Tongue (tissue), 2 donors: ENCODE data around the gene ARL14EP. TPM values are rescaled to one million over a fixed set of nuclear protein-coding genes. Genes with fewer than 3 reads are reported as not detected.

ENCODE experiments used
- DNase-seq: peaks from one replicate; pipeline ENCODE4 v3.0.0-alpha.2; 2015
- total RNA-seq: library from RNA; depleted of rRNA; stranded (reverse); fragments of >200 nt; gene quantifications from one replicate; pipeline ENCODE4 v1.2.3, GENCODE V29; 2014

The ARL14EP gene
- total RNA-seq, 1 donor from 2014 or later = 36.4 TPM

DNA sequence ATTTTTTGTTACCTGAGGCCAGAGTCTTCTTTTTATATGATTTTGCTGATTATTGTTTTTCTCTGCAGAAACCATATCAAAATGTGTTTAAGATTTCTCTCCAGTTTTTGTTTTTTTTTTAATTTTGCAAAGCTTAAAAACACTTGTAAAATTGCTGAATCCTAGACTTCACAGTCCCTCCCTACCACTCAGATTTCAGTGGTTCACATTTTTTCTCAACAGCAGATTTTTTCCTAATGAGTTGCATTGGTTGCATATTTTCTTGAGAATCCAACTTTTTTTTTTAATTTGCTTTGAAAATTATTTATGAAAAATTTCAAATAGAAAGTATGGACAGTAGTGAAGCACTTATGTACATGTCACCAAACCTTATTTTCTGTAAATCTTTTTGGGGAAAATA is 5.8 kb downstream of the ARL14EP start:
- no peak for DNase-seq

- no peak for DNase-seq
These were observed 6.4 kb downstream of the ARL14EP start for GRCh38 chr11:30329150-30329940.

DNA sequence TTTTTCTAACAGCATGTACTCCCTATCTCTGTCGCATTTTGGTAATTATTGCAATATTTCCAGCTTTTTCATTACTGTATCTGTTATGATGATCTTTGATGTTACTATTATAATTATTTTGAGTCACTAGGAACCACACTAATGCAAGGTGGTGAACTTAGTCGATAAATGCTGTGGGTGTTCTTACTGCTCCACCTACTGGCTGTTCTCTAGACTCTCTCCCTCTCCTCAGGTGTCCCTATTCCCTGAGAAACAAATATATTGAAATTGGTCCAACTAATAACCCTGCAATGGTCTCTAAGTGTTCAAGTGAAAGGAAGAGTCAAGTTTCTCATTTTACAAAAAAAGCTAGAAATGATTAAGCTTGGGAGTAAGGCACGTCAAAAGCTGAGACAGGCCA is 10.5 kb downstream of the ARL14EP start:
- DNase-seq = no peak

- no peak for DNase-seq
These were observed 19.8 kb downstream of the ARL14EP start for GRCh38 chr11:30342736-30343166.

- DNase-seq = no peak
These were observed 21.2 kb downstream of the ARL14EP start for GRCh38 chr11:30344085-30344484.

DNA sequence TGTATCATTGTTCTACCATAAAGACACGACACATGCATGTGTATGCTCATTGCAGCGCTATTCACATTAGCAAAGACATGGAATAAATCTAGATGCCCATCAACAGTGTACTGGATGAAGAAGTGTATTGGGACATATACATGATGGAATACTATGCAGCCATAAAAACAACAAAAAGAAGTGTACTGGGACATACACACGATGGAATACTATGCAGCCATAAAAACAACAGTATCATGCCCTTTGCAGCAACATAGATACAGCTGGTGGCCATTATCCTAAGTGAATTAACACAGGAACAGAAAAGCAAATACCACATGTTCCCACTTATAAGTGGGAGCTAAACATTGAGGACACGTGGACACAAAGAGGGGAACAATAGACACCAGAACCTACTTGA is 22.7 kb downstream of the ARL14EP start:
- DNase-seq = no peak

GRCh38 chr11:30346068-30346688 is 23.3 kb downstream of the ARL14EP start:
- peak; percentile 90 for DNase-seq

- no peak for DNase-seq
These were observed 25.1 kb downstream of the ARL14EP start for GRCh38 chr11:30348035-30348434.

DNA sequence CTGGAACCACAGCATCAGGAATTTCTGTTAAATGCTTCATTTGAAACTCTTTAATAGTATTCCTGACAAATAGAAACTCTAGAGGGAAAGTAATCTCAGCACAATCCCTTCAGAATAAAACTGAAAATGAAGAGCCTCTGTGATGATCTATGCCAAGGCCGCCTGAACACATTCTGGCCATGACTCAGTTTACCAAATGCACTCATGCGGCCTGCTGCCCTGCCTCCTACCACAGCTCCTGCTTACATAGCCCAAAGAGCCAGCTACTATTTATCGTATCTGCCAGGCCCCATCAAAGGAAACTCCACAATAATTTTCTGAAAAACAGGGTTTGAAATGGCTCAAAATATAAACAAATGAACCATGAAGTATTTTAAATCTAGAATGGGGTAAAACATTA is 27.0 kb downstream of the ARL14EP start:
- DNase-seq = no peak

DNA sequence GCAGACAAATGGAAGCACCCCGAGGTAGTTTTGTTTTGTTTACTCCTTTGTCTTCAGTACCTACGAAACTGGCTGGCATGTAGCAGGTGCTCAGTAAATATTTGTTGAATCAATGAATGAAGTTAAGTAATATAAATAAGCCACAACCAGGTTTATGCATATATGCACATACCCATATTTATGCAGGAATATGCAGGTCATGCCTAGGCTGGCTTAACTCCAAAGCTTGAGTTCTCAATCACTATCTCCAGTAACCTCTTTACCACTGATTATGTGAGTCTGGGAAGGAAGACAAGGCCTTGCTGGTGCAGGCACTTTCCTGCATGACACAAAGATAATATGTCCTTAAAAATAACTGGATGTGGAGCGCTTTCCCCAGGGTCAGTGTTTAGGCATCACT is 27.5 kb downstream of the ARL14EP start:
- DNase-seq = no peak

DNA sequence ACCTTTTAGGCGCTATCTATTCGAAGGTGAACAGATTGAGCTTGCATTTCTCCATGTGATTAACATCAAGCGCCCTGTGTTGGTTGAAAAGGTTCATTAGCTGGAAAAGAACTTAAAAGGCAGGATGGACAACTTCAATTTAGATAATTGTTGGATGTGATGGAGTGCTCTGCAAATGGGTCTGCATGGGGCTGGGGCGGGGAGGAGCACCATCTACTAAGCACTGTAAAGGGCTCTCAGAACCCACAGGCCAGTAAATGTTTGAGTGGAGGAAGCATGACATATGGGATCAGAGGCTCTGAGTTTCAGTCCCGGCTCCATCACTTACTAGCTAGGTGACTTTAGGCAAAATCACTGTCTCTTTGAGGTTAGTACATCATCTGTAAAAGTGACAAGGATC is 28.2 kb downstream of the ARL14EP start:
- DNase-seq = no peak

DNA sequence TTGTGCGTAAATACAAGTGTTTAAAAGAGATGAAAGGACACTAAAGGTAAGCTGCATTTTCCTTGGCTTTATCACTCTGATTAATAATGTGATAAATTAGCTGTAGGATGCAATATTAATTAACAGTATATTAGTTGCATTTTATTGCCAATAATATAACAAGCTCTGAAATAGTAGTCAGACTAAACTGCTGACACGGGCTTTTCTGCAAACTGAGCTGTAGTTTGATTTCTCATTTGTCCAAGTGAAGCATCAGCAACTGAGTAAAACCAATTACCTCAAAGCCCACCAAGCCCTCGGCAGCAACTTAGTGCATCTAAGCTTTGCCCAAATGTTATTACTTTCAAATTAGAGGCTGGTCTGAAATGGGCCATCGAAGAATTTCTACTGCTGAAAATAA is 33.5 kb downstream of the ARL14EP start:
- DNase-seq = no peak

DNA sequence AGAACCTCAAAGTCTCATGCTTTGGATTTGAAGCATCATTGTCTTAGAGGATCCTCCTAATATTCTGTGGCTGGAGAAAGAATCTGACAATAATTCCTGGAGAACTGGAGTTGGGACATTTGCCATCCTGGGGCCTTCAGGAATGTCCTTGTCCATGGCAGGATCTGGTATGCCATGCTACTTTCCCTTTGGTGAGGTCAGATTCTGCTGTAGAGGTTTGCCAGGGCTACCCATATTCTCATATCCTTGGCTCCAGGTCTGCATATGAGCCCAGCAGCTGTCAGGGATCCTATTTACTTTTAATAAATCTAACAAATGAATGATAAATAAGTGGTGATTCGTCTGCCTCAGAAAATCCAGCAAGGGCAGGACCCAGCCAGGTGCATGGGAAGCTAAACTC is 35.0 kb downstream of the ARL14EP start:
- DNase-seq = no peak

GRCh38 chr11:30358536-30358935 is 35.6 kb downstream of the ARL14EP start:
- DNase-seq = peak; percentile 24

GRCh38 chr11:30360741-30361140 is 37.8 kb downstream of the ARL14EP start:
- DNase-seq = no peak

DNA sequence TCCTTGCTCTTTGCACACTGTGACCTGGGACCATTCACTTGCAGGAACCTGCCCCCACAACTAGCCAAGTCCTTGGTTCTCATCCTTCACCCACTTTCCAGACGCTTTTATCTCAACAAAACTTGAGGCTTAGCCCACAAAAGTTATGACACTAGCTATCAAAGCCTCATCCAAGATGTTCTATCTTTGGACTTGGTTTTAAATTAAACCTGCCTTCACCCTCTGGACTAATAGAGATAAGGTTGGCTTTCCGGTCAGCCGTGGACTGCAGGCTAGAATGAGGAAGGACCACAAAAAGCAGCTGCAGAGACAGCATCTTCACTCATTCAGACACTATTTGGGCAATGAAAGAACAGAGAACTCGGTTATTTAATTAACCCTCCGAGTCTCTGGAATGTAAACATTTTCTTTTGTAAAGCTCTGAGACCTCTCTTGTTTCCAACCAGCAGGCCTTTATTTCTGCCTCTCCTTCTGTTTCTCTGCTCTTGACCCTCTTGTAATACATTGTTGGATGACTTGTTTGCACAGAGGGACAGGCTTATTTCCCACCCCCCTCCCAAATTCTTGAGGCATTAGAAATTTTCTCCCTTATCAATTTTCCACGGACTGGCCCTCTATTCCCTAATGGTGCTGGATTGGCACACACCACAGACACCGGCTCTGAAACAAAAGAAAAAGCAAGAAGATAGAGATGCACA is 41.4 kb downstream of the ARL14EP start:
- no peak for DNase-seq

DNA sequence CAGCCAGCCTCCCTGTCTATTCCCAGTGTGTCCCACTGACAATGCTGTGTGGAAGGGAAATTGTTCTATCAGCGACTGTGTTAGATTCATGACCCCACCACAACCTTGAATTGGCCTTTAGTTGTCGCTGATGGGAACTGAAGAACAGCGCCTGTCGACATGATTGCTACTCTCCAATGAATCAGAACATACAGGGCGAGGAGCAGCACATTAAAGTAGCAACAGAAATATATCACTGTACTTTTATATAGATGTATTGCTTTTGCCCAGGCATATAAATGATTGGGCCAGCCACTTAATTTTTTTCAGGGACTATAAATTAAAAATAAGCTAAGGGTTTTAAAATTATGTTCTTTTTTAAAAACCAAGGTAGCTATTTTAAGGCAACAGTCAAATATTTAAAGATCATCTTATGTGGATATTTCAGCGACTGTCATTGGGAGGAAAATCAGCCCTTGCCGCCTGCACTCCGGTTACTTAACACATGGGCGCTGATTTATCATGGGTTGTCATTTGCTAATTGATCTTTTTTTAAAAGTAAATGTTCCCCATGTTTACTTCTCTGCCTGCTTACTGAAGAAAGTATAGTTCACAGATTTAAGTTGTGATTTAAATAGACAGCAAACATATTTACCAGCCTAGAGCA is 42.1 kb downstream of the ARL14EP start:
- no peak for DNase-seq

- DNase-seq = no peak
These were observed 43.1 kb downstream of the ARL14EP start for GRCh38 chr11:30365793-30366517.

- no peak for DNase-seq
These were observed 45.5 kb downstream of the ARL14EP start for GRCh38 chr11:30368394-30368793.

GRCh38 chr11:30370164-30370563 is 47.3 kb downstream of the ARL14EP start:
- DNase-seq = no peak

DNA sequence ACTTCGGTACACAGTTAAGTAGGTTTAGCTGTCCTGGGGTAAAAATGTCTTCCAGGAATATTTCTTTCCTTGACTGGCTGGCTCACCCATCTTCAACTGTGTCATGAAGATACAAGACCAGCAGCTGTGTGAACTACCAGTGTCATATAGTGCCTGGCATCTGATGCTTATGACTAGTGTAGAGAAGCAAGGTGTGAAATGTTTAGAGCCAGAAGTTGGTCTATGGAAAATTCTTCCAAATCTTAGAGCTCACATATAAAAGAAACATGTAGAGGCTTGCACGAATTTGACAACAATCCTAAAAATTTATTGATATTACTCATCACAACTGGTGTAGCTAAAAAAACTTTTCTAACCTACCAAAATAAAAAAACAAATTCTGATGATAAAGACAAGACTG is 54.4 kb downstream of the ARL14EP start:
- DNase-seq = no peak

DNA sequence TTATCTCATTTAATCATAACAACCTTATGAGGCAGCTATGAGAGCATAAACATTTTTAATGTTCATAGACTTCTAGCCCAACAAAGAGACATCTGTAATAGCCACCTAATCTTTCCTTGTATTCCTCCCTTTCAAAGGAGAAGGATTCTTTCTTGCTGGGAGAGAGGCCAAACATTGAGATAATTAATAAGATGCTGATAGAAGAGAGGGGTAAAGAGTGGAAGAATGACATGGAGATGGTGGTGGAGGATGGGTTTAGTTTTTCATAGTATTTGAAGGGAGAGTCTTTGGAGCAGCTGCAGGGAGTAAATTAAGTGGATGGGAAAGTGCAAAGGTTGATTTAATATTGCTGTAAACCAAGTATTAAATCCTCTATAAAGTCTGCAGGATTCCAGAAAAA is 57.9 kb downstream of the ARL14EP start:
- DNase-seq = no peak
